ENCODE data around the gene PORCN.

PORCN gene

DNA sequence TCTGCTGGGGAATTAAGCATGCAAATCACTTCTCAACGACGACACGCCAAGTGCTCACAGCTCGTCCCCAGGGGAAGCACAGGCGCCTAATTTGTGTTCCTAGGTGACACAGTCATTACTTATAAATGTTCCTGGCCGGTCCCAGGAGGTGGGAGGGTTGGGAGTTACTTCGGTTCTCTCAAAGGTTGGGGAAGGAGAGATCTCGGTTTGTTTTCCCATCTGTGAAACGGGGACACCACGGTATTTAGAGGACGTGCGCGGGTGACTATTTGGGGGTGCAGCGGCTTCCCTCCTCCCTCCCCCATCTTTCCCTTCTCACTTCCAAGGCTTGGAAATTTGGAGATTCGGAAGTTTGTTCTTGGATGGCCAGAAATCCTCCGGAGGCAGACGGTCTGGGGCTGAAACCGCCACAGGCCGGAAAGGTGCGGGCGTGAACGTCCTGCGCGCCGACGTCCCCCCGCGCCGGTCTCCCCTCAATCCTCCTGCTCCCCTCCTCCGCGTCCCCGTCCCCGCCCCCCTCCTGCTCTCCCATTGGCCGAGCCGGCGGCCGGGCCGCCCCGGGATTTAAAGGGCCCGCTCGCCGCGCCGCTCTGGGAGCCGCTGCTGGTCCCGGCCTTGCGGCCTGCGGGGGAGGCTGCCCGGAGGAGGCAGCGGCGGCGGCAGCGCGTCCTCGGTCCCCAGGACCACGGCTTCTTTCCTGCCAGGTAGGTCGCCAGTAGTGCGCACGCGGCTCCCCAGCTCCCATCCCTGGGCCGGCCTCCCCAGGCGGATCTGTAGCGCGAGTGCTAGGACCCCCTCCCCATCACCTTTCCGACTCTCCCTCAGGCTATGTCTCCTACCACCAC lies at the start of gene PORCN:
Gene PORCN, plus strand, starts transcription at position 593 of the 845 bp plus-strand sequence. CDS start 829 bp downstream, outside the sequence.
- DNase-seq, result peak; percentile 81

DNA sequence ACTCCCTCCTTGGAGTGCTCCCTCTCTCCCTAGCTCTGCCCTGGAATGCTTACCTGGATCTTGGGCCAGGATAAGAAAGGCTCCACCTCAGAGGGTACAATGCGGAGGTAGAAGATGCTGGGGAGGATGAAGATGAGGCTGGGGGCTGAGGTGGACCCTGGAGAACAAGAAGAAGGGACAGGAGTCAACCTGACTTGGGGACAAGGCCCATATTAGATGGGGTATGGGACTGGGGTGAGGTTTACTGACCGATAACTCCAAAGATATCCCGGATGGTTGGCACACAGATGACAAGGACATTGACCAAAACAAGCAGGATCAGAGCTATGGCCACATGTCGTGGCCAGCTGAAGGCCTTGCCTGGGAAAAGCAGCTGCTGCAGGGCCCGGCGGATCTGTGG lies 49.3 kb upstream of the PORCN start:
- DNase-seq, result no peak

DNA sequence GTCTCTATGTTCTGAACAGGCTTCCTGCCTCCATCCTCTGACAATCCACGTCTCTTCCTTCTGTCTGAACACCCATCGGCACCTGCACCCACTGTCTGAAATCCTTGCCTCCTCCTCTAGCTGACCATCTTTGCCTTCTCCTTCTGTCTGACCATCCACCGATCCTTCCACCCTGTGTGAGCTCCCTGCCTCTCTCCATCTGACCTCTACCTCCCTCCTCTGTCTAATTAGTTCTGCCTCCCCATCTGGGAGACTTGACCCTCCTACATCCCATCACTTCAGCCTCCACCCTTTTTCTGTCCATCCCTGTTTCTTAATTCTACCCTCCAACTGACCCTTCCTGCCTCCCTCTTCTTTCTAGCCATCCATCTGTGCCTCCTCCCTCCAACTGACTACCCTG lies 48.8 kb upstream of the PORCN start:
- no peak for DNase-seq

DNA sequence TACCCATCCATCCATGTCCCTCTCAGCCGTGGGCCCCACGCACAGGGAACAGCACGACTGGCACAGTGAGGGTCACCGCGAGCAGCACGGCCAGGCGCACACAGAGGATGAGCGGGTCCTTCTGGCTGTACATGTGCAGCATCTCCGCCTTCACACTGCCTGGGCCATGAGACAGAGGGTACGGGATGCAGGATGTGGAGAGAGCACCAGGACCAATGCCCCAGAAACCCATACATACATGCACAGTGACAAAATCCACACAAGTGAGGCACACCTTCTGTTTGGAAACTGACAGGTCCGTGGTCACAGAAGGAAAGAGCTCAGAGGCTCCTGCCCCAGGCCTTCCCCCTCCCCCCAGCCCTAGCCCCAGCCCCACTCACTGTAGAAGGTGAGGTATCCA lies 48.2 kb upstream of the PORCN start:
- DNase-seq, result no peak

DNA sequence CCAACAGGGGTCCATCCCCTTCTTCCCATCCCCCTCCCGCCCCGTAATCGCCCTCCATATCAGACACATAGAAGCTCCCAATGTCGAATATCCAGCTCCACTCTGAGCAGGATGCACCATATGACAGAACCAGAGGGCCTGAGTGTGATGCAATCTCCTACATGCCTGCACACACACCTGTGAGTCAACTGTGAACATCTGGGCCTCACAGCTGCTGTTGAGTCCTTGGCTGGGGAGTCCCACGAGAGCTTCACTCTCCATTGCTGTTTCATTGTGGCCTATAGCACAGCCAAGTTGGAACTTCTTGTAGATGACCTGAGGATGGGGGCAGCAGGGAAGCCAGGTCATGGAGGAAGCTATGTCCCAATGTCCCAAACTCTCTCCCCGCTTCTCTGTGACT lies 47.0 kb upstream of the PORCN start:
- DNase-seq, result no peak

DNA sequence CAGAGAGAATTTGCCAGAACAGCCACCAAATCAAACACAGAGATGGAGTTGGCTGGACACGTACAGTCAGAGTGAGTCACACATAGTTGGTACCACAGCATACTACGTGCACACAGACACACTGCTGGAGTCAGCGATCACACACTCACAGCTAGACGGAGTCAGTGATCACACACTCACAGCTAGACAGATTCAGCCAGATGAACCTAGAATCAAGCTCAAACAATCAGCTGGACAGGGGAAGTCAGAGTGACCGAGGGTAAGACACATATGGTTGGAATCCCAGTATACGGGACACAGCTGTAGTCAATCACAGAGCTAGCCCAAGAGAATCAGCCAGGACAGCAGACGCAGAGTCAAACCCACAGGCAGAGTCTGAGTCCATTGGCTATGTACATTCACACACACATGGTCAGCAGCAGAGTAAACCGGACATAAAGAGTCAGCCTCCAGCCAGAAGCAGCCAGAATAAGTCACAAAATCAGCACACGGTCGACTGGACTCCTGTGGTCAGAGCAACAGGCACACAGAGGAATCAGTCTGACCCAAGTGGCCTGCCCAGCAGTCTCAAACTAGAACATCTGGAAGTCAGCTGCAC lies 43.4 kb upstream of the PORCN start:
- DNase-seq, result no peak

DNA sequence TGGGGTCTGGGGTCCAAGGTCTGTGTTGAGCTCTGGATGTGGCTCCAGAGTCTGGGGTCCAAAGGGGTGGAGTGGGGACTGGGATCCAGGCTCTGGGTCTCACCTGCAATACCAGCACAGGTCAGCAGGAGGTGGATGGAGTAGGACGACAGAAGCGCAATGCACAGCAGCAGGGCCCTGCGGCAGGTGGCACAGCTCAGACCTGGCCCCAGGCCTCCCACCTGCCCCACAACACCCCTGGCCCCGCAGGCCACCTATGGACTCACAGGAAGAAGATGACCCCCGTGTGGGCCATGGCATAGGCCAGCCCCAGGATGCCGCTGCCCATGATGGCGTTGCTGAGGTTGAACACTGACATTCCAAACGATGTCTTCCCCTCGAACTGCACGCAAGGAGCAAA lies 42.1 kb upstream of the PORCN start:
- DNase-seq, result peak; percentile 49

DNA sequence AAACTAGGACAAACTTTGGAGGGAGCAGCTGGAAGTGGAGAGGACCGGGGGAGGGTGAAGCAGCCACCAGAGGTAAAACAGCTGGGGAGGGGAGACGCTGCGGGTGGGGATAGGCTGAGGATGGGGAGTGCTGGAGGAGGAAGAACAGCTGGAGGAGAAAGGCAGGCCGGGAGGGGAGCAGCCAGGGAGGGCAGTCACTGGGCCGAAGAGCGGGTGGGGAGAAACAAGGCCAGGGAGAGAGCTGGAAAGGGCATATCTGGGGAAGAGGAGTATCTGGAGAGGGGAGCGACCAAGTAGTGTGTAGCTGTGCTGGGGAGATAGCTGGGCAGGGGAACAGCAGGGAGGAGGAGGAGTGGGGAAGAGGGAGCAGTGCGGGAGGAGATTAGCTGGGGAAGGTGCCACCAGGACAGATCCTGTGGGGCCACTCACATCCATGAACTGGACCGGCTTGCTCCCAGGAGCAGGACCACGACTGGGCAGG lies 41.5 kb upstream of the PORCN start:
- no peak for DNase-seq

DNA sequence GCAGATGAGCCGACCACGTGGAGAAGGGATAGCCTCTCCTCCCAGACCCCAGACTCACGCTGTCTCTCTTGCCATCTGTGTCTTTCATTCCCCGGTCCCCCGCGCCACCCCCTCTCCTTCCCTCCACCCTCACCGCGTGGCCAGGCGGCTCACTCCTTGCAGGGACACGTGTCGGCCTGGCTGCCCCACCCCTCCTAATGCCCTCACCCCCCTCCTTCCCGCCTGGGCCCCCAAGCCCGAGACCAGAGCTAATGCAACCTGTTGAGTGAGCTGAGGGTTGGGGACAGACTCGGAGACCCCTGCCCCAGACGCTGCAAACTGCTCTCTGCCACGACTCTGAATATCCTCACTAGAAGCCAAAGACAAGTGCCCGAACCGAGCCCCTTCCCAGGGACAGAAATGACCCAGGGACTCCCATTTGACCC lies 40.5 kb upstream of the PORCN start:
- peak; percentile 61 for DNase-seq

DNA sequence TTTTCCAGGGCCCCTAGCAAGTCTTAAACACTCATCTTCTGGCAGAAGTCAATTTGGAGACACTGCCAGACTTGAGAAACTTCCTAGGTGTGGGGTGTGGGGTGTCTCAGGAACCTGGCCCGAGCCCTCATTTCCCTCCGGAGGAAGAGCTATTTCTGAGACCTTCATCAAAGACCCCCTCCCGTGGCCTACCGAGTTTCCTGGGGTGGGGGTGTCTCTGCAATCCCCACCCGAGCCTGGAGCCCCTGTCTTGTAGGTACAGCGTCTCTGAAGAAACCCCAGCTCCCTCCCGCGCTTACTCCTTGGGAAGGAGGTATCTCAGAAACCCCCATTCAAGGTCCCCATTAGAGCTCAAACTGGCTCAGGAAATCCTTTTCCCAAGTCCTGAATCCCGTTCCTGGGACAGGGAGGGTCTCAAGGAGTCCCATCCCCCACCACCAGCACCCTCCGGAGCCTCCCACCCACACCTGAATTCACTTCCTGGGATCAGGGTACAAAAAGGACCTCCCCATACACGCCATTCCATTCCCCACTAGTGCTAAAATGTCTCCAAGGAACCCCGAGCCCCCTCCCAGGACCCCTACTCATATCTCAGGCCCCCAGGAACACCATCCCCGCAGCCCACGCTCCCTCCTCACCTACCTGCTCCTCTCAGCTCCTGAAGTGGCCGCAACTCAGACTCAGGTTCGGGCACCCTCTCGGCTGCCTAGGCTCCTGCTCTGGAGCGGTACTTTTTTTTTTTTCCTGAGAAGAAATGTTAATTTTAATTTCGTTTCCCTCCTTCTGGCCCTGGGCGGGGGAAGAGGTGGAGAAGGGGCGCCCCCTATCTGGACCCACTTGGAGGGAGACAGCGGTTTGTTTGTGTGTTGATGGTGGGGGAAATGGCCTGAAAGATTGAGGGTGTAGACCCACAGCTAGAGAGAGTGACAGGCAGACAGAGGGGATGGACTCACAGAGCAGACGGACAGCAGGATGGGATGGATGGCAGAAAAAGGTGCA lies 39.8 kb upstream of the PORCN start:
- DNase-seq, result peak; percentile 48

DNA sequence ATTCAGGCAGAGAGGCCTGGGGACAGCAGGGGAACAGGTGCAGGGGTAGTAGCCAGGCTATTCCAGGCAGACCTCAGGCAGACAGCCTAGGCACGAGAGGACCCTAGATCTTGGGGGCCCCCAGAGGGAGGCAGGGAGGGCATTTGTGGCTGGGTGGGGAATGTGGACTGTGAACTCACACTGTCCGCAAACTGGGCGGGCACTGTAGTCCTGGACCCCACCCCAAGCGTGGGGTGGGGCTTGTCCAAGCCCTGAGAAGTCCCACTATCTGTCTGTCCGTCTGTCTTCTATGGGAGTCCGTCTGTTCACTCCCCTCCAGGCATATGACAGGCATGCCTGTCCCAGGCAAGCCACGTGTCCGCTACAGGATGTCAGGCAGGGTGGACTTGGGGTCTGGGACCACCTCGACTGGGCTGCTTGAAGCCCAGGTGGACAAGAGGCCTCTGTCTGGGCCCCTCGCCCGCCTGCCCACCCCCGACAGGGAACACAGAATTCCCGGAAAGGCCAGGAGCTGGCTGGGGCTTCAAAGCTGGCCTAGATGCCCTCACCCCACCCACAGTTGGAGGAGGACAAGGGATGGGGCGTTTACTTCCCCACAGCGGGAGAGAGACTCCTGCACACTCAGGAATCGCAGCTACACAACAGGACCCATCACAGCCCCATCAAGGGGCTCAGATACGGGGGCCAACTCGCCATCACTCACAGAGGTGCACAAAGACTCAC lies 38.5 kb upstream of the PORCN start, which contains the start of gene SLC38A5:
Gene SLC38A5, minus strand, starts transcription at position 151 of the 723 bp plus-strand sequence. CDS start 2,336 bp downstream, outside the sequence.
- DNase-seq, result no peak

DNA sequence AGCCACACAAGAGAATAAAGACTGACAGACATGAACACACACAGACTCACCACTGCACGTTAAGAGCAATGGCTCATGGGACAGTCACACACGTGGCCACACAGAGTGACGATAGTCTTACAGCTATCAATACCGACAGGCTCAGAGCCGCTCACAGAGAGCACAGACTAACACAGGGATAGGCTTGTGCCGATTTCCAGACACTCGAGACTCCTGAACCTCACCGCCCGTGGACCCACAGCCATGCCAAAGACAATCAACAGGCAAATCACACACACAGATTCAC lies 38.0 kb upstream of the PORCN start:
- no peak for DNase-seq

DNA sequence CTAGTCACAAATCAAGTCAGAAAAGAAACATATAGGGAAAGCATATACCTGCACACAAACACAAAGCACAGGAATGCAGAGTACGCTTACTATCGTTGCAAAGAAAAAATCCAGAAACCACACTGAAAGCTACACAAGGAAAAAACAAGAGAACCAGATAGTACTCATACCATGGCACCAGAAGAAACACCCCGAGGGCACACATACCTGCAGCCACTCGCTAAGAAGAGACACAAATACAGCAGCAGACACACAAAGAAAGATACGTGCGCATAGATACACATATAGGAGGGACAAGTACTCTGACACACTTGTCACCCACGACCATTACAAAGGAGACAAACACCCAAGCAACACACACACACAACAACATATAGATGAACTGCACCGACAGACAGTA lies 37.3 kb upstream of the PORCN start:
- DNase-seq, result no peak

DNA sequence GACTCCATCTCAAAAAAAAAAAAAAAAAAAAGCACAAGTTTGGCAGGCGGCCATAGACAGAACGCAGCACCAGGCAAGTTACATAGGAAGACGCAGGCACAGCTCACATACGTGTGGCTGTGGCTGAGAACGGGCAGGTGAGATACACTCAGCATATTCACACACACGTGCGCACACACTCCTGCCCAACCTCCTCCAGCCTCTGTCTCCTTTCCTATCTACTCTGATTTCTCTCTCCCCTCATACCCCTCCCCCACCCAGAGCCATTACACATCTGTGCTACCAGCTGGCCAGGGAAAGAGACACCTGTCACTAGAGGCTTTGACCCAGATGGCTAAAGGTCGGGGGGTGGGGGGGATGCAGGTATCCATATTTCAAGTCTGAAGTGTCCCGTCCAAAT lies 36.6 kb upstream of the PORCN start:
- no peak for DNase-seq

DNA sequence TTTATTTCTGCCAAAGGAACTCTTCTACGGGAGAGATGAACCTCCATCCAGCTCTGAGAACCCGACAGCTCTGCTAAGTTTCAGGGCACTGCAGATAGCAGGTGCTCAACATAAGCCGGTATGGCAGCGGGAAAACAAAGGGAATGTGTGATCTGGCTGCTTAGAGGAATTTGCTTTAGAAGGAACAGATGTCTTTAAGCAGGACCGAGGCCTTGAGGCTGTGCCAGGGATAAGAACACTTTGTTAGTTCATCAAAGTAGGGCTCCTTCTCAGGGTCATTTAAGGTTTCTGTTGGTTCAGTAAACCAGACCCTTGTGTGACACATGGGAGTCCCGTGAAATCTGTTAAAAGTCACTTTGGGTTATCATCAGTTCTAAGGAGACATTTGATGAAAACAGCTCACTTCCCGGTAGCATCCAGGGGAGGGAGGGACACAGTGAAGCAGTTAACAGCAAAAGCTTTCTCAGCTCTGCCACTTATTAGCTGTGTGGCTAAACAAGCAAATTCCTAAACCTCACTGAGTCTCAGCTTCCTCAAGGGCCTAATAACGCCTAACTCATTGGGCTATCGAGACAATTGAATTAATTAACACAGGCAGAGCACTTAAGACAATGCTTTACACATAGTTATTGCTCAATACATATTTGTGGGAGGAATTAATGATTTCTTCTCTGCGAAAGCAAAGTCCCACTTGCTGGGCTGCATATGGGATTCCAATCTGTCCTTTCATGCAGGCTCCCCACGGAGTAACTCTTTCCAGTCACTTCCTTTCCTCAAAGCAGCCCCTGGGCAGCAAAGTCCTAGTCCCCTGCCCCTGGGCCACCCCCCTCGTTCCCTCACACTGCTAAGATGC lies 35.7 kb upstream of the PORCN start:
- no peak for DNase-seq

DNA sequence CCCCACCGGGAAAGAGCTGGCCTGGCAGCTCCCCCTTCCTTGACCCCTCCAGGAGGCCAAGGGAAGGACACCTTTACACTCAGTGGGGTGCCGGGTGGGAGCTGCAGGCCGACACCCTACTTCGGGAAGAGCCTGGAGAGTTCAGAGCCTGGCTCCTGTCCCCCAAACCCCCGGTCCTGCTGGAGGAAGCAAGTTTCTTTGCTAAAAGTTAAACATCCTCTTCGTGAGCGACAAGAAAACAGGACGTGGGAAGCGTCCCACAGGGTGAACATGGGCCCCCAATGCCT lies 35.1 kb upstream of the PORCN start:
- no peak for DNase-seq

DNA sequence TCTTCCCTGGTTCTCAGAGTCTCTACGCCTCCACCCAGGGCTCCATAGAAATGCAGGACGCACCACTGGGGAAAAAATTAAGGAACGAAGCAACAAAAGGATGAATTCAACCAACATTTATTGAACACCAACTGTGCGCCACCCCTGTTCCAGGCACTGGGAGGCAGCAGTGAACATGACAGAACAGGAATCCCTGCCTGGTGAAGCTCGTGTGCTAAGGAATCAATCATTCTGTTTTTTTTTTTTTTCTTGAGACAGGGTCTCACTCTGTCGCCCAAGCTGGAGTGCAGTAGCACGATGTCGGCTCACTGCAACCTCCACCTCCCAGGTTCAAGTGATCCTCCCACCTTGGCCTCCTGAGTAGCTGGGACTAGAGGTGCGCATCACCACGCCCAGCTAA lies 34.7 kb upstream of the PORCN start:
- no peak for DNase-seq

DNA sequence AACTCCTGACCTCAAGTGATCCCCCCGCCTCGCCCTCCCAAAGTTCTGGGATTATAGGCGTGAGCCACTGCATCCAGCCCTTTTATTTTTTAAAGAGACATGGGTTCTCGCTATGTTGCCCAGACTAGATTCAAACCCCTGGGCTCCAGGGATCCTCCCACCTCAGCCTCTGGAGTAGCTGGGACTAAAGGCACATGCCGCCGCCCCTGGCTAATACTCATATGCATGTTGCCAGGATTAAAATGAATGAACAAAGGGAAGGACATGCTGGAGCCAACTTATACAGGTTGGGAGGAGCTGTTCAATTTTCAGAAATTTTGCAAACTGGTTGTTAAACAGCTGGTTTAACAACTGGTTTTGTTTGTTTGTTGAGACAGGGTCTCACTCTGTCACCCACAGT lies 34.2 kb upstream of the PORCN start:
- no peak for DNase-seq

DNA sequence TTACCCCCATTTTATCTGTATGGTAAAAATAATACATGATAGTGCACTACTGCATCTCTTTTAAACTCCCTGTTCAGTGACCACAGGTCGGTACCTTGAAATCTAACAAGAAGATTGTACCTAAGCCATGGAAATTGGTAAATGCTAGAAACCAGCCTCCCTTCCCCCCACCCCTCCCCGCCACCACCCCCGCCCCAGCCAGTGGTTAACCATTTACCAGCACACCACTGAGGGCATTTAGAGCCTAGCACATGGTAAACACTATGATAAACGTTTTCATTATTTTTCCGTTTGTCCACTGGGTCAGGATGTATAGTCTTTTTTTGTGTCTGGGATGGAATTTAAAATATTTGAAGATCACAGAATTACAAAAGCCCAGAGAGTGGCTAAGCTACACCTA lies 33.5 kb upstream of the PORCN start:
- DNase-seq, result no peak

DNA sequence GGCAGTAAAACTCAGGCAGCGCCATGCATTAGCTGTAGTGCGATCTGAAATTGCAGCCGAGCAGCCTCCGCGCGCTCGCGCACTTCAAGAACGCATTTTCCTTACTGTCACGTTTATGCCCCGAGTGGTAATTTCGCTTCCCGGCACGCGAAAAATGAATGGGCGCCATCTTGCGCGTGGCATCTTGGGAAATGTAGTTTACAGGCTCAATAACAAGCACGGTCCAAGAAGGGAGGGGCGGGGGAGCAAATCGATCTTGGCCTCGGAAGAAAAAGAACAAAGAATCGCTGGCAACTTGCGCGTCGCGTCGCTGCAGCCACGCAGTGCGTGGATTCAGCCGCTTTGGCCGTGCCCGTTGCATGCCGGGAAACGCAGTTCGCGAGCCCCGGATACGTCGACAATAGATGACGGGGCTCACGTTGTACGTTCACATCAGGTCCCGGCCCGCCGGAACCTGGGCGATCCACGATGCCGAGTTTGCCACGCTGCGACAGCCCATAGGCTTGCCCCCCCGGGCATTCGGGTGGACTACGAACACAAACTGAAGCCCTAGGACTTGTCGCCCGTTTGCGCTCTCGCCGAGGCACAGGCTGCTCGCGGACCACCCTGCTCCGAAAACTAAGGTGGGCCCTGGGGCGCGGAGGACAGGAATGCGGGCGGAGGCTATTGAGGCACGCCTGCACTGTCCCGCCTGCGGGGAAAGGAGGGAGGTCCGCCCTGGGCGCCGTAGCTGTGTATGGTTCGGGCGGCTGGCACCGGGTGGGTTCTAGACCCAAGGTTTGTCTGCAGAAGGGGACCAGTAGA lies 32.8 kb upstream of the PORCN start, which contains the start of gene FTSJ1:
Gene FTSJ1, plus strand, starts transcription at position 426 of the 804 bp plus-strand sequence. CDS start 1,849 bp downstream, outside the sequence.
- DNase-seq, result peak; percentile 89

DNA sequence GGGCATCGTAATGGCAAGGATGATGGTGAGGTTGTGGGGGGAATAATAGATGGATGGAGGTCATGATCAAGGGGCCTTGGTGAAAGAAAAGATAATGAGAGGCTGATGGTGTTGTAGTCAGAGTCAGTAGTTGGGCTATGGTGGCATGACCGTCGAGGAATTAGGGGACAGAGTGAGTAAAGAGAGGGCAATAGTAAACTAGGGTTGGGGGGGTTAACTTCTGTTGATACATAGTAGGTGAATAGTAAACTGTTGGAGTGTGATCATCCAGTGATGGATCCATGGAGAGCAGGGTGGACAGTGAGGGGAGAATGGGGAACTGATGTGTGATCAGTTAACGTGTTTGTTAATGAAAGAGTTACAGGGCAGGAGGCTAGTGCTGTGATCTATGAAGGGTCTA lies 31.9 kb upstream of the PORCN start:
- no peak for DNase-seq
